GM12892 (cell line): ENCODE data around the gene NACC2.

Experiments
- POLR2A ChIP-seq: IDR thresholded peaks from 2 replicates; pipeline ENCODE4 v1.6.1; 2011; ENCODE audit warnings: low read depth, low read length, control low read depth
- POLR2AphosphoS5 ChIP-seq: IDR thresholded peaks from 2 replicates; pipeline ENCODE4 v1.6.1; 2011; ENCODE audit warnings: low read depth, low read length, control low read depth

GRCh38 chr9:136111910-136112309 is 16.8 kb upstream of the NACC2 start:
- TF ChIP-seq POLR2A (no peak), POLR2AphosphoS5 (no peak)
